GF-D8 (cell line): ENCODE measurements around the gene SLC13A3.

Experiments
- DNase-seq: peaks from one replicate; lab custom pipeline; 2025; lab: John Stamatoyannopoulos, UW

The SLC13A3 gene

DNA sequence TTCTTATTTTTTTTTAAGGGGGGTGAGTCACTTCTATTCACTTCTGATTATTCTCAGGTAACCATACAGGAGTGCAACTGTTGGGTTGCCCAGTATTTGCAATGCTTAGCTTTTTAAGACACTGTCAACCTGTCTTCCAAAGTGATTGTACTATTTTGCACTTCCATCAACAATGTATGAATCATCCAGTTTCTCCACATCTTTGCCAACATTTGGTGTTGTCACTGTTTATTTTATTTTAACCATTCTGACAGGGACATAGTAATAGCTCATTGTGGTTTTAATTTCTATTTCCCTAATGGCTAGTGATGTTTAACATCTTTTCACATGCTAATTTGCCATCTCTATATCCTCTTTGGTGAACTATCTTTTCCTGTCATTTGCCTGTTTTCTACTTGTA lies 1.4 kb upstream of the SLC13A3 start:
- no peak for DNase-seq

DNA sequence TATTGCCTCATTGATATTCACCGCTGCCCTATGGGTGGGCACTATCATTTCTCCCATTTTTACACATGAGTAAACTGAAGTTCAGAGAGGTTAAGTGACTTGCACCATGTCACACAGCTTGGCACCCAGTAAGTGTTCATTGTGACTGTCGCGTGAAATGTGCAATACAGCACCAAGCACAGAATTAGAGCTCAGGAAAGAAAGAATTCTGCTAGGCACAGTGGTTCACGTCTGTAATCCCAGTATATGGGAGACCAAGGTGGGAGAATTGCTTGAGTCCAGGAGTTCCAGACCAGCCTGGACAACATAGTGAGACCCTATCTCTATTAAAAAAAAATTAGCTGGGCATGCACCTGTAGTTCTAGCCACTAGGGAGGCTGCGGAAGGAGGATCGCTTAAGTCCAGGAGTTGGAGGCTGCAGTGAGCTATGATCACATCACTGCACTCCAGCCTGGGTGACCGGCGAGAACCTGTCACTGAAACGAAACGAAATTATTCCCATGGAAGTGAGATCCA lies 626 bp downstream of the SLC13A3 start:
- DNase-seq = no peak

GRCh38 chr20:46649965-46650542 lies 1.2 kb downstream of the SLC13A3 start:
- no peak for DNase-seq

DNA sequence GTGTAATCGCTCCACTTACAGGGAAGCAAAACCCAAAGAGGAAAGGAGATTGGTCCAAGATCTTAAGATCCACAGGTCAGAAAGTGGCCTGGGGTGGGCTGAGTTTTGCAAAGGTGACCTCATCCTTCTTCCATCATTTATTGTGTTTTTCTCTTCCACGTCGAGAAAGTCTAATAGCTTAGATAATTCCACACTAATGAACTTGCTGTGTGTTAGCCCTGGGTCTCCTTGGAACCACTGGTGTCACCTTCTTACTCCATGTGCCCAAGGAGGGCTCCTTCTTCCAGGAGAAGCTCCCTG lies 1.7 kb downstream of the SLC13A3 start:
- no peak for DNase-seq

GRCh38 chr20:46648903-46649649 lies 2.2 kb downstream of the SLC13A3 start:
- no peak for DNase-seq

GRCh38 chr20:46647469-46647868 lies 3.8 kb downstream of the SLC13A3 start:
- DNase-seq = no peak

GRCh38 chr20:46646659-46647380 lies 4.4 kb downstream of the SLC13A3 start:
- no peak for DNase-seq

DNA sequence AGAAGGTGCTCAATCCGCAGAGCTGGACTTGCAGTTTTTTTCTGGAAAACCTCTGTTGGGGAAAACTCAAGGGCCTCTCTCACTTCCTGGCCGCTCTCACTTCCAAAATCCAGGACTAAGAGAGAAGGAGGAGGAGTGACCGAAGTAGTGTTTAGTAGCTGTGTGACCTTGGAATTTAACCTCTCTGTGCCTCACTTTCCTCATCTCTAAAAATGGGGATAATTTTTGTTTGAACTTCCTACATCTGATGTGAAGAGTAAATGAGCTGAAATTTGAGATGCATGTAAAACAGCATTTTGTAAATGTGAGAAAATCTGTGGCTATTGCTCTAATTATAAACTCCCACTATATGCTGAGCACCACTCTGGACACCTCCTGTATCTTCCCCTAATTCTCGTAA lies 5.1 kb downstream of the SLC13A3 start:
- DNase-seq = no peak

GRCh38 chr20:46644733-46645132 lies 6.5 kb downstream of the SLC13A3 start:
- DNase-seq = no peak

GRCh38 chr20:46644160-46644559 lies 7.1 kb downstream of the SLC13A3 start:
- no peak for DNase-seq

DNA sequence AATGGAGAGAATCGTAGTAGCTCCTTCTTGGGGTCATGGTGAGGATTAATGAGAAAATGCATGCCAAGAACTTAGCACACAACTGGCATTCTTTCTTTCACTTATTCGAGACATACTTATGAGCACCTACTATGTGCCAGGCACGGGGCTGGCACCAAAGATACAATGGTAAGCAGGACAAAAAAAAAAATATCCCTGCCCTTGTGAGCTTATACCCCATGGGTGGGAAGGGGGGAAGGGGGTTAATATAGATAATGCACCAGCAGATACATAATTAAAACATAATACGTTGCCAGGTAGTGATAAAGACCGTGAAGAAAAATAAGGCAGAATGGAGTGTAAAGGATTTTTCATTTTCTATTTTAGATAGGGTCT lies 8.3 kb downstream of the SLC13A3 start:
- no peak for DNase-seq

DNA sequence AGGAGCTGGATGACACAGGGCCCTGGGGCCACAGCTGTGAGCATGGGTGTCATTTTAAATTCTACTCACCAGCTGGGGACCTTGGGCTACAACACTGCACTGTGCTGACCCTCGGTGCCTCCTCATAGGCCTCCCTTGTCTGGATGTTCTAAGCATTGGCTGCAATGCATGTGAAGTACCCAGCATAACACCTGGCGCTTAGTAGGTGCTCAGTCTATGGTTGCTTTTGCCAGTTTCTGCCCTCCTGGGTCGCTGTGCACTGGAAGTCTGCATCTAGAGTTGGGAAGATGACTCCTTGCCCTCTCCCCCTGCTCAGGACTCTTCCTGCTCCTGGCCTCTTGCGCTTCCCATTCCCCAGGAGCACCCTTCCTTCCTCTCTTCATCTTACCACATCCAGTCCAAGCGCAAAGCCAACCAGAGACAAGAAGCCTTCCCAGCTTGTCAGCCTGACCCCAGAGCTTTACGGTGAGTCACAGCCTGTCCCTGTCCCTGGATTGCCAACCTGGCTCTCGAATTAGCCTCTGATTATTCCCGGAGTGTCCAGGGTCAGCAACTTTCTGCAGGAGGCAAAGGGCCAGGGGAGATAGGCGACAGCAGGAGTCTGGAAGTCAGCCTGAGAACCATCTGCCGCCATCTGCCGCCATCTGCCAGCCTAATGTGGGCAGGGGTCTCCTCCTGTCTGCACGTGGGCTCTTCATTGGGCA lies 8.8 kb downstream of the SLC13A3 start:
- DNase-seq = no peak

GRCh38 chr20:46641424-46641823 lies 9.8 kb downstream of the SLC13A3 start:
- DNase-seq = no peak

GRCh38 chr20:46640536-46641311 lies 10.5 kb downstream of the SLC13A3 start:
- DNase-seq = no peak

DNA sequence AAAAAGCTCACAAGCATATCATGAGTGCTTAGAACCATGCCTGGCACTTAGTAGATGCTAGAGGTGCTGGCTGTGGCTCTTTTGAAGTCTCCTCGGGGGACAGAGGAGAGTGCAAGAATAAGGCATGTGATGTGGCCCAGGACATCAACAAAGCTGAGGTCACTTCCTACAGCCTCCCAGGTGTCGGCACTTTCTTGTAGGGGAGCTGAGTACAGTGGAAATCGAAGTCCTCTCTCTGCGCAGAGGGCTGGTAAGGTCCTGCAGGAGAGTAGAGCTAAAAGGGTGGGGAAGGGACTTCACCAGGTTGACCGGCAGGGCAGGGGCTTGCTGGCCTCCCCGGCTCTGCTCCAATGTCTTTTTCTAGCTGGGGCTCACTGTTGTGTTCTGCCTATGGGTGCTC lies 11.2 kb downstream of the SLC13A3 start:
- no peak for DNase-seq

- no peak for DNase-seq
Observed at GRCh38 chr20:46639587-46639986, 11.7 kb downstream of the SLC13A3 start.

DNA sequence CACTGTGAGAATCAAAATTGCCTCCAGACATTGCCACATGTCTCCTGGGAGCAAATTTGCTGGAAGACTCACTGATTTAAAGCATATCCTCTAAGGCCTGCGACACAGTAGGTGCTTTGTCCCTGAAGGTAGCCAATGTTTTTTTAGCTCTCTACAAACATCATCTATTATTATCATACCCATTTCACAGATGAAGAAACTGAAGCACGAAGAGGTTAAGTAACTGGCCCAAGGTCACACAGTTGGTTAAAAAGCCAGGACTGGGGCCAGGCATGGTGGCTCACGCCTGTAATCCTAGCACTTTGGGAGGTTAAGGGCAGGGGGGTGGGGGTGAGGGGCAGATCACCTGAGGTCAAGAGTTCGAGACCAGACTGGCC lies 12.4 kb downstream of the SLC13A3 start:
- DNase-seq = no peak

GRCh38 chr20:46638134-46638897 lies 12.9 kb downstream of the SLC13A3 start:
- no peak for DNase-seq

- no peak for DNase-seq
Observed at GRCh38 chr20:46637427-46638133, 13.7 kb downstream of the SLC13A3 start.

GRCh38 chr20:46637020-46637419 lies 14.2 kb downstream of the SLC13A3 start:
- DNase-seq = no peak

- no peak for DNase-seq
Observed at GRCh38 chr20:46636514-46636913, 14.7 kb downstream of the SLC13A3 start.
